ENCODE data around the gene RAP1A. TPM values are rescaled to one million over a fixed set of nuclear protein-coding genes. Genes with fewer than 3 reads are reported as not detected.

The RAP1A gene
- 118 TPM for total RNA-seq
- long read RNA-seq, full-length matches to known transcripts, result 101 of 137 reads
- long read RNA-seq, partial matches to known transcripts, result 11 of 137 reads
- long read RNA-seq, other reads (novel, unspliced or antisense), result 25 of 137 reads

DNA sequence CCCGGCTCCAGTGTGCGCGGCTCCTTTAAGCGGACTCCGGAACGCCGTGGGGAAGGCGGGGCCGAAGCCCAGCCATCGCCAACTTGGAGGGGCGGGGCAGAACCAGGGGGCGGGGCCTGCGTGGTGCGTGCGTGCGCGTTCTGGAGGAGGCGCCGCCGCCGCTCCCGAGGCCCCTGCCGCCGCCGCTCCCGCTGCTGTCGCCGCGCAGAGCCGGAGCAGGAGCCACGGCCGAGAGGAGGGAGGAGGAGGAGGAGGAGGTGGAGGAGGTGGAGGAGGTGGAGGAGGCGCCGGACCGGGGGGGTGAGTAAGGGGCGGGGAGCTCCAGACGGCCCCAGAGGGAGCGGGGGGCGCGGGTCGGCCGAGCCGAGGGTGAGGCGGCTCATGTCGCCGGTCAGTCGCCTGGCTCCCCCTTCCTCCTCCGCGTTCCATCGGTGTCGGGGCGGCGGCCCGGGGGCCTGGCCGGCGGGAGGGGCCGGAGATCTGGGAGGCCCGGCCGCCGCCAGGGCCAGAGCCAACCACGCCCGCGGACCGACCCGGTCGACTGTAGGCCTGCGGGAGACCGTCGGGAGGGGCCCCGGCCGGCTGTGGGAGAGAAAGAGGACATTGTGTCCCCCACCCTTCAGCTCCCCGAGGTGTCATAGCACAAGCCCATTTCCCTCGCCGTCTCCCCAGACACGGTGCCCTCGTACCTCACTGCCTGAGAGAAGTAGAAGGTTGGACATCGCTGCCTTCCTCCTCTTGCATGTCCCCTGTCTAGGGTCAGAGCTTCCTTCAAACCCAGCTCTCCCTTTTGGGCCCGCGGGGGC, at the start of gene RAP1A:
Gene RAP1A (plus strand): TSS at position 155 of the 806 bp plus-strand sequence. CDS start 71,572 bp downstream, outside the sequence.
- ATAC-seq (peak; percentile 97), DNase-seq (peak; percentile 98)
- Histone ChIP-seq H3K27me3 (no peaks in the 10 kb centered on the region), H3K27ac (peak within 1 kb of the TSS; percentile 93), H3K4me1 (peaks cover 44% of the 10 kb centered on the region), H3K9me3 (no peaks in the 10 kb centered on the region), H3K4me3 (peak within 1 kb of the TSS; percentile 68), H3K36me3 (no peaks in the 10 kb centered on the region)
- intact Hi-C loops (cut with DNase I), result no loop called here
- TF ChIP-seq, protein P1, sequence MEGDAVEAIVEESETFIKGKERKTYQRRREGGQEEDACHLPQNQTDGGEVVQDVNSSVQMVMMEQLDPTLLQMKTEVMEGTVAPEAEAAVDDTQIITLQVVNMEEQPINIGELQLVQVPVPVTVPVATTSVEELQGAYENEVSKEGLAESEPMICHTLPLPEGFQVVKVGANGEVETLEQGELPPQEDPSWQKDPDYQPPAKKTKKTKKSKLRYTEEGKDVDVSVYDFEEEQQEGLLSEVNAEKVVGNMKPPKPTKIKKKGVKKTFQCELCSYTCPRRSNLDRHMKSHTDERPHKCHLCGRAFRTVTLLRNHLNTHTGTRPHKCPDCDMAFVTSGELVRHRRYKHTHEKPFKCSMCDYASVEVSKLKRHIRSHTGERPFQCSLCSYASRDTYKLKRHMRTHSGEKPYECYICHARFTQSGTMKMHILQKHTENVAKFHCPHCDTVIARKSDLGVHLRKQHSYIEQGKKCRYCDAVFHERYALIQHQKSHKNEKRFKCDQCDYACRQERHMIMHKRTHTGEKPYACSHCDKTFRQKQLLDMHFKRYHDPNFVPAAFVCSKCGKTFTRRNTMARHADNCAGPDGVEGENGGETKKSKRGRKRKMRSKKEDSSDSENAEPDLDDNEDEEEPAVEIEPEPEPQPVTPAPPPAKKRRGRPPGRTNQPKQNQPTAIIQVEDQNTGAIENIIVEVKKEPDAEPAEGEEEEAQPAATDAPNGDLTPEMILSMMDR (IDR thresholded peaks at IDR 0.05), result no peak

DNA sequence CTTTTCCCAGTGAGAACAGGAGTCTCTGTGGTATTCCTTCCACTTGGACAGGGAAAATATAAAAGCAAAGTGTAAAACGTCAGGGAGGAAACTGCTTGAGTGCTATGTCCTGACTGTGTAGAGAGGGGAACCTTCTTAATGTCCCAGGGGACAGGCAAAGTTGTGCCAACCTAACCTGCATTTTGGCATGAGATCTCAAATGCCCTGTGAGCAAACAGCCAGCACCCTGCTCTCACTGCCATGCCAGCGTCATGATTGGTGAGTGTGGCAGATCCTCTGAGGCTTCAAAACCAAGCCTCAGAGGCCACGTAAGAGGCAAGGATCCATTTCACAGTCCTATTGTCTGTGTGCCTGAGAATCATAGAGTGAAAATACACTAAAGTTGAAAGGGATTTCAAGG, 49.7 kb upstream of the RAP1A start:
- ATAC-seq, result no peak
- Histone ChIP-seq H3K4me3 (no peak overlapping the region), H3K27me3 (no peaks in the 10 kb centered on the region), H3K9me3 (no peaks in the 10 kb centered on the region), H3K4me1 (peaks cover 8% of the 10 kb centered on the region), H3K27ac (no peak overlapping the region), H3K36me3 (no peaks in the 10 kb centered on the region)
- DNase-seq, result no peak
- TF ChIP-seq, protein P1 (IDR thresholded peaks at IDR 0.05), result no peak
- intact Hi-C loops (cut with DNase I), result no loop called here

DNA sequence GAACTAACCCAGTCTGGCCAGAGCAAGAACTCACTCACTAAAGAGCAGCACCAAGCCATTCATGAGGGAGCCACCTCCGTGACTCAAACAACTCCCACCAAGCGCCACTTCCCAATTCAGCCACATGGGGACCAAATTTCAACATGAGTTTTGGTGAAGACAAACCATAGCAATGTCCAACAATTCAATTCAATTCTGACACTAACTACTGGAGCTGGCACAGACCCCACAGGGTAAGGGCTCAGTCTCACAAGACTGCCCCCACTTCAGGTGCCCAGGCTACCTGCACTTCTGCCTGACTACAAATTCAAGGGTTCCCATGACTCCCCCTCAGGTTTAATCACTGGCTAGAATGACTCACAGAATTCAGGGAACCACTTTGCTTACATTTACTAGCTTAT, 48.8 kb upstream of the RAP1A start:
- no peaks in the 10 kb centered on the region for H3K36me3 ChIP-seq
- intact Hi-C loops (cut with DNase I), result no loop called here
- H3K4me1 ChIP-seq, result peaks cover 8% of the 10 kb centered on the region
- no peak overlapping the region for H3K4me3 ChIP-seq
- TF ChIP-seq, protein P1 (IDR thresholded peaks at IDR 0.05), result peak; percentile 33
- no peaks in the 10 kb centered on the region for H3K27me3 ChIP-seq
- ATAC-seq, result peak; percentile 52
- no peak for DNase-seq
- H3K9me3 ChIP-seq, result no peaks in the 10 kb centered on the region
- H3K27ac ChIP-seq, result no peak overlapping the region

DNA sequence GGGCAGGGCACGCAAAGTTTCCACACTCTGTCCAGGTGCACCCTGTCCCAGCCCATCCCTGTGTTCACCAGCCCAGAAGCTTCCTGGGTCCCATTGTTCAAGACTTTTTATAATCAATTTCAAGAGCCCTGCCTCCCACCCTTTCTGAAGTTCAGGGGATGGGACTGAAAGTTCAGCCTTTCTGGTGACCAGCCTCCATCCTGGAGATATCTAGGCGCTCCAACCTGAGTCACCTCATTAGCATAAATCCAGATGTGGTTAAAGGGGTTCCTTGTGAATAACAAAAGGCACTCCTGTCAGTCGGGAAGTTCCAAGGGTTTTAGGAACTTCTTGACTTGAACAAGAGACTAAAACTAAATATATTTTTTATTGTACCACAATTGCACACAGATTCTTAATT, 48.4 kb upstream of the RAP1A start:
- intact Hi-C loops (cut with DNase I), result no loop called here
- H3K4me1 ChIP-seq, result peaks cover 8% of the 10 kb centered on the region
- no peaks in the 10 kb centered on the region for H3K9me3 ChIP-seq
- ATAC-seq (no peak), DNase-seq (no peak)
- H3K27ac ChIP-seq, result no peak overlapping the region
- no peaks in the 10 kb centered on the region for H3K36me3 ChIP-seq
- TF ChIP-seq, protein P1 (IDR thresholded peaks at IDR 0.05), result no peak
- no peak overlapping the region for H3K4me3 ChIP-seq
- H3K27me3 ChIP-seq, result no peaks in the 10 kb centered on the region

DNA sequence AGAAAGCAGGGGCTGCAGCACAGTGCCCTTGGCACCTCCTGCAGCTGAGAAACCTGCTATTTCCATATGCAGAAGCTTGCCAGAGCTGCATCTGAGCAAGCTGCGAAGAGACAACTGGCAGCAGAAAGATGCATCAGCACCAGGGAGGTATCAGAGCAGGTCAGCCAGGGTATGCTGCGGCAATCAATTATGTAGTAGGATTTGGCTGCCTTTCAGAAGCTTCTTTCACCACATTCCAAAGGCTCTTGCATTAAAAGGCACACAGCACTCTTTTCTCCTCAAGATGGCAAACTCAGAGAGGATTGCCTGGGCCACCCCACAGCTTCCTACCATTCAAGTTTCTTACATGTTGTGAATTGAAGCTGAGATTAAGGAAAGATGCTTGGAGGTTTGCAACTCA, 47.6 kb upstream of the RAP1A start:
- no peak overlapping the region for H3K4me3 ChIP-seq
- H3K4me1 ChIP-seq, result peaks cover 8% of the 10 kb centered on the region
- DNase-seq, result no peak
- TF ChIP-seq, protein P1 (IDR thresholded peaks at IDR 0.05), result no peak
- H3K36me3 ChIP-seq, result no peaks in the 10 kb centered on the region
- H3K27ac ChIP-seq, result no peak overlapping the region
- ATAC-seq, result peak; percentile 46
- intact Hi-C loops (cut with DNase I), result no loop called here
- no peaks in the 10 kb centered on the region for H3K9me3 ChIP-seq
- H3K27me3 ChIP-seq, result no peaks in the 10 kb centered on the region

All from upper lobe of right lung (tissue), 1 donor.